Peyer's patch (tissue), 4 donors: Measurements from ENCODE around the gene LENG9.

Experiments used
- POLR2A ChIP-seq, 2 donors: fragments of 450-650 bp; IDR thresholded peaks; one replicate each; pipeline ENCODE4 v1.5.1; 2017; ENCODE audit warnings: antibody characterized with exemption in 2 of 2, mild to moderate bottlenecking in 2 of 2, moderate library complexity in 2 of 2
- TF ChIP-seq, protein P1 (sequence below), 6 experiments: fragments of 450-650 bp in 4 of 6; fragments of 200-600 bp in 2 of 6; sonication (generic) in 1 of 6; IDR thresholded peaks; one replicate each; pipeline ENCODE4 v1.5.1; 2017 to 2019; ENCODE audit warnings: antibody characterized with exemption in 6 of 6, mild to moderate bottlenecking in 3 of 6, moderate library complexity in 1 of 6

GRCh38 chr19:54436628-54437252 is 26.8 kb downstream of the LENG9 start:
- TF ChIP-seq, protein P1, sequence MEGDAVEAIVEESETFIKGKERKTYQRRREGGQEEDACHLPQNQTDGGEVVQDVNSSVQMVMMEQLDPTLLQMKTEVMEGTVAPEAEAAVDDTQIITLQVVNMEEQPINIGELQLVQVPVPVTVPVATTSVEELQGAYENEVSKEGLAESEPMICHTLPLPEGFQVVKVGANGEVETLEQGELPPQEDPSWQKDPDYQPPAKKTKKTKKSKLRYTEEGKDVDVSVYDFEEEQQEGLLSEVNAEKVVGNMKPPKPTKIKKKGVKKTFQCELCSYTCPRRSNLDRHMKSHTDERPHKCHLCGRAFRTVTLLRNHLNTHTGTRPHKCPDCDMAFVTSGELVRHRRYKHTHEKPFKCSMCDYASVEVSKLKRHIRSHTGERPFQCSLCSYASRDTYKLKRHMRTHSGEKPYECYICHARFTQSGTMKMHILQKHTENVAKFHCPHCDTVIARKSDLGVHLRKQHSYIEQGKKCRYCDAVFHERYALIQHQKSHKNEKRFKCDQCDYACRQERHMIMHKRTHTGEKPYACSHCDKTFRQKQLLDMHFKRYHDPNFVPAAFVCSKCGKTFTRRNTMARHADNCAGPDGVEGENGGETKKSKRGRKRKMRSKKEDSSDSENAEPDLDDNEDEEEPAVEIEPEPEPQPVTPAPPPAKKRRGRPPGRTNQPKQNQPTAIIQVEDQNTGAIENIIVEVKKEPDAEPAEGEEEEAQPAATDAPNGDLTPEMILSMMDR (IDR thresholded peaks at IDR 0.05): no peak
- no peak for TF ChIP-seq POLR2A (IDR thresholded peaks at IDR 0.05)
